ENCODE data around the gene AP3B2.

The AP3B2 gene

GRCh38 chr15:82681371-82681770 lies 28.3 kb downstream of the AP3B2 start:
- no peak overlapping the region for H3K4me3 ChIP-seq (ENCODE audit: control insufficient read depth, low read depth, low read length)

DNA sequence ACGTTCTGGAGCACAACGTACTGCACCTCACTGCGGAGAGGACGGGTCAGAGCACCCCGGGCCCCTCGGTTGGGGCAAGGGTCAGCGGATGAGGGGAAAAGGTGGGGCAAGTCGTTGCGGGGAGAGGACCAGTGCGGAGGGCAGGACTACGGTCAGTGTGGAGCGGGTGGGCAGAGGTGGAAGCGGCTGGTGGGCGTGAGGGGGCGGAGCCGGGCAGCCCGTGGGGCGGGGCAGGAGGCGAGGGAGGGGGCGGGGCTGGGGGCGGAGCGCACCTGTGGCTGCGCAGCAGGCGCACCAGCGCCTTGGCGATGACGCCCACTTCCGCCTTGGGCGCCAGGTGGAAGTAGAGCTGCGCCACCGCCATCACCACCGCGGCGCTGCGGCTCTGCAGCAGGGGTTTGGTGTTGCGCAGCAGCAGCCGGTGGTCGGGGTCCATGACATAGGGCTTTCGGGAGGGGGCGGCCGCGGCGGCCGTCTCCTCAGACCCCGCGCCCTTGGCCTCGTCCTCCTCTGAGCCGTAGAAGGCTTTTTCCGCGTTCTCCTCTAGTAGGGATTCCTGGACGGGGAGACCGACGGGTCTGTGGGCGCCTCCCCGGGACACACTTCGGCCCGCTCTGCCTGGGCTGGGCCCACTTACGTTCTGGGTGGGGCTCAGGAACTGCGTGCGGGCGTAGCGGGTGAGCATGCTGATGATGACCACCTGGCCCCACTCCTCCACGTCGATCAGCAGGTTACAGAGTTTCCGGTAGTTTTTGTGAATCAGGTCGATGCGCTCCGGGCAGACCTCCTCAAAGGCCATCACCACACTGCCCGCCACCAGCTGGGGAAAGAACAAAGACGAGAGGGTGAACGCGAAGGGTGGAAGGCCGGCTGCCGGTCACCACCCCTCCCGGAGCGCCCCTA lies 29.2 kb downstream of the AP3B2 start:
- H3K4me3 ChIP-seq (ENCODE audit: control insufficient read depth, low read depth, low read length), result no peak overlapping the region
- TF ChIP-seq CTCF (conservative IDR thresholded peaks at IDR 0.05; ENCODE audit: control insufficient read depth, insufficient read depth, low read depth, low read length), result no peak
- DNase-seq (ENCODE audit: low read depth), result no peak

More at GRCh38 chr15:82681371-82681770, 28.3 kb downstream of the AP3B2 start:
- no peak for DNase-seq (ENCODE audit: low read depth)
- TF ChIP-seq CTCF (conservative IDR thresholded peaks at IDR 0.05; ENCODE audit: control insufficient read depth, insufficient read depth, low read depth, low read length), result no peak

DNA sequence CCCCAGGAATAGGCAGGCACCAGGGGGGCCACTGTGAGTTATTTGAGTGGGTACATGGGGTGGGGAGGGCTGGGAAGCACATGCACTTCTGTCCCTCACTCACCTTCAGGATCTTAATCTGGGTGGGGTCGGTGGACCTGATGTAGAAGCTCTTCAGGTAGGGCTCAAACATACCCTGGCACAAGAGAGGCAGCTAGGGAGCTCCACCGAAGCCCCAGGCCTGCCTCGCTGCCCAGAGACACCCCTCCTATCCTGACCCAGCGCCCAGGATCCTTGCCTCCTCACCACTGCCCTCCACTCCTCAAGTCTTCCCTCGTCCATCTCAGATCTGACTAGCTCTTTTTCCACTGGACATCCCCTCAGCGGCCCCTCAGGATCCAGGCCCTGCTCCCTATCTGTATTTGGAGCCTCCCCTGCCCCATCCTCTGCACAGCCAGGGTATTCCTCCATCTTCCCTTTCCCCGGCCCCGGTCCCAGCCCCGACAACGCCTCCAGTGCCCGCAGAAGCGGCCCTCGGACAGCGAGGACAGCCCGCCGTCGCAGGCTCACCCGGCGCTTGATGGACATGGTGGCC lies 30.0 kb downstream of the AP3B2 start:
- no peak overlapping the region for H3K4me3 ChIP-seq (ENCODE audit: control insufficient read depth, low read depth, low read length)
- no peak for DNase-seq (ENCODE audit: low read depth)
- no peak for TF ChIP-seq CTCF (conservative IDR thresholded peaks at IDR 0.05; ENCODE audit: control insufficient read depth, insufficient read depth, low read depth, low read length)

DNA sequence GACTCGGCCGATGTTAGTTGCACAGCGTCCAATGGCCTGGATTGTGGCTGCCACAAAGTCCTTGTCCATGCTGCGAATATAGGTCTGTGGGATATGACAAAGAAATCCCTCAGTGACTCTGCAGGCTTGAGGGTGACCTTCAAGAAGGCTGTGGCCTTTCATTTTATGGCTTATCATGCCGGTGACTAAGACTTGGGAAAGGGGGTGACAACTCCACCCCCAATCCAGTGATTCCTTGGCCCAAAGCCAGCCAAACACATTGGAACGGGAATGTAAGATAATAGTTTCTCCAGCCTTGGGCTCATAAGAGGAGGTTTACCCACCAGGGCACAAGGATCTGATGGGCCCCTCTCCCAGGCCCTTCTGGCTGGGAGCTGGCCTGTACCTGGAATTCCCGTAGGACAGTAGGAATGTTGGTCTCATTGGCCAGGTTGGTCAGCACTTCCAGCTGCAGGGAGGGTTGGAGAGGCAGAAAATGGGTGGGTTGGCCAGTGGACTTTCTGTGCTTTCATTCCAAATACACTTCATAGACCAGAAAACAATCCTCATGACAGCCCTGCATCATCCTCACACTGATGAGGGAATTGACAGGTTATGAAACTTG lies 31.9 kb downstream of the AP3B2 start:
- no peak for DNase-seq (ENCODE audit: low read depth)
- TF ChIP-seq CTCF (conservative IDR thresholded peaks at IDR 0.05; ENCODE audit: control insufficient read depth, insufficient read depth, low read depth, low read length), result no peak
- no peak overlapping the region for H3K4me3 ChIP-seq (ENCODE audit: control insufficient read depth, low read depth, low read length)

GRCh38 chr15:82674873-82675272 lies 34.8 kb downstream of the AP3B2 start:
- DNase-seq (ENCODE audit: low read depth), result no peak
- no peak for TF ChIP-seq CTCF (conservative IDR thresholded peaks at IDR 0.05; ENCODE audit: control insufficient read depth, insufficient read depth, low read depth, low read length)
- H3K4me3 ChIP-seq (ENCODE audit: control insufficient read depth, low read depth, low read length), result no peak overlapping the region

DNA sequence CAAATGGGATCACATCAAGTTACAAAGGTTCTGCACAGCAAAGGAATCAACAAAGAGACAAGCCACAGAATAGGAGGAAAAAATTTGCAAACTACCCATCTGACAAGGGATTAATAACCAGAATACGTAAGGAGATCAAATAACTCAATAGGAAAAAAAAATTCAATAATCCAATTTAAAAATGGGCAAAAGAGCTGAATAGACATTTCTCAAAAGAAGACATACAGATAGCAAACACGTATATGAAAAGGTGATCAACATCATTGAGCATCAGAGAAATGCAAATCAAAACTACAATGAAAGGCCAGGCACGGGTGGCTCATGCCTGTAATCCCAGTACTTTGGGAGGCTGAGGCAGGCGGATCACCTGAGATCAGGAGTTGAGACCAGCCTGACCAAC lies 39.0 kb downstream of the AP3B2 start:
- no peak for DNase-seq (ENCODE audit: low read depth)
- H3K4me3 ChIP-seq (ENCODE audit: control insufficient read depth, low read depth, low read length), result no peak overlapping the region

More for the DNA sequence above, 39.0 kb downstream of the AP3B2 start:
- no peak for TF ChIP-seq CTCF (conservative IDR thresholded peaks at IDR 0.05; ENCODE audit: control insufficient read depth, insufficient read depth, low read depth, low read length)
